ENCODE data around the gene C1QBP.

Gene C1QBP

DNA sequence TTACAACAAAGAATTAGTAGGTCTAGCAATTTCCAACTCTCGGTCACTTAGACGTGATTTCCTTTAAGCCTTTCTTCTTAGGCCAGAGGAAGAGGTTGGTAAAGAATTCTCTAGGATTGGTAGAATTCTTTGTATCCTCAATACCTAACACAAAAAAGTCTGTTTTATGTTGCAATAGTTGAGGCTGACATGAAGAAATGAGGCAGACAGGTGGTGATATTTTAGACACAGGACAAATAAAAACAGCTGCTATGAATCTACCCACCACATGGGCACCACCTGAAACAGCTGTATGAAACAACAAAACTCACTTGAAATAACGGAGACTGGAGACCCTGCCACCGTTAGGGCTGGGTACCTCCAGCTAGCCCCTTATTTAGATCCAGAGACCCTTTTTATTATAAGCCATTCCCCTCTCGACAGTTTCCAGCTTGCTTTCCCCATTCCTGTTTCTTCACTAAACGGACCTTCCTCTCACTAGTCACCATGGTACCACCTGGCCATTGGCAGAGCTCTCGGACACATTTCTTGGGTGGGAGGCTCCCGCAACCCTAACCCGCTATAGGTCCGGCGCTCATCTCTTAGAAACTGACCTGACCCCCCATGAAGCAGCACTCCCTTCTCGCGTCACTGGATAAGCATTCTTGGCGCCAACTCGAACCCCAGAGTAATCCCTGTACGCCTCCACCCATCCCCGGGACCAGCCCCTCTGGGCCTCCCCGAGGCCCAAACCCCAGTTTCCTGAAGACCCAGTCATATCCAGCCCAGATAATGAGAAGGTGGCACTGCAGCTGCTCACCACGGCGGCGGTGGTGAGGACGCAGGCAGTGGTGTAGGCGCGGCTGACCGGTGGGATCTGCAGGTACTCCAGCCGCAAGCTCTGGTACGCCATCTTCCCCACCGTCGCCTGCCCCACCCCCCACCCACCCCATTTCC, 46.6 kb upstream of the C1QBP start, which contains the start of gene DERL2:
DERL2 (minus strand) TSS at position 909 of the 936 bp plus-strand sequence; CDS start at position 892, 17 bp downstream.
- Histone ChIP-seq H3K79me2 (ENCODE audit: insufficient read depth, low read length) (peaks cover 60% of the 10 kb centered on the region), H3K27ac (ENCODE audit: low read depth, low read length) (peak within 1 kb of the TSS; percentile 92), H4K20me1 (ENCODE audit: low read depth, low read length) (peaks cover 8% of the 10 kb centered on the region), H3K9me3 (ENCODE audit: insufficient read depth, low read length) (no peaks in the 10 kb centered on the region), H3K36me3 (ENCODE audit: low read length) (peaks cover 37% of the 10 kb centered on the region; the same call in 1 of the 2 replicates), H3K27me3 (ENCODE audit: low read length) (no peaks in the 10 kb centered on the region), H3K9me2 (replicated peaks; ENCODE audit: insufficient read depth, low read length) (no peaks in the 10 kb centered on the region), H2AFZ (ENCODE audit: low read depth, low read length, severe bottlenecking) (peak within 1 kb of the TSS; percentile 75), H3K4me2 (ENCODE audit: low read depth, low read length, poor library complexity, severe bottlenecking) (peak within 1 kb of the TSS; percentile 85), H3K9ac (ENCODE audit: low read length) (peak within 1 kb of the TSS; percentile 86), H3F3A (ENCODE audit: insufficient read depth) (0 out of 2 replicates have a peak, but pooled peaks cover 7% of the 10 kb centered on the region), H3K4me3 (ENCODE audit: insufficient read depth, low read length, poor library complexity, severe bottlenecking) (peak within 1 kb of the TSS; percentile 97)
- TF ChIP-seq, protein P1, sequence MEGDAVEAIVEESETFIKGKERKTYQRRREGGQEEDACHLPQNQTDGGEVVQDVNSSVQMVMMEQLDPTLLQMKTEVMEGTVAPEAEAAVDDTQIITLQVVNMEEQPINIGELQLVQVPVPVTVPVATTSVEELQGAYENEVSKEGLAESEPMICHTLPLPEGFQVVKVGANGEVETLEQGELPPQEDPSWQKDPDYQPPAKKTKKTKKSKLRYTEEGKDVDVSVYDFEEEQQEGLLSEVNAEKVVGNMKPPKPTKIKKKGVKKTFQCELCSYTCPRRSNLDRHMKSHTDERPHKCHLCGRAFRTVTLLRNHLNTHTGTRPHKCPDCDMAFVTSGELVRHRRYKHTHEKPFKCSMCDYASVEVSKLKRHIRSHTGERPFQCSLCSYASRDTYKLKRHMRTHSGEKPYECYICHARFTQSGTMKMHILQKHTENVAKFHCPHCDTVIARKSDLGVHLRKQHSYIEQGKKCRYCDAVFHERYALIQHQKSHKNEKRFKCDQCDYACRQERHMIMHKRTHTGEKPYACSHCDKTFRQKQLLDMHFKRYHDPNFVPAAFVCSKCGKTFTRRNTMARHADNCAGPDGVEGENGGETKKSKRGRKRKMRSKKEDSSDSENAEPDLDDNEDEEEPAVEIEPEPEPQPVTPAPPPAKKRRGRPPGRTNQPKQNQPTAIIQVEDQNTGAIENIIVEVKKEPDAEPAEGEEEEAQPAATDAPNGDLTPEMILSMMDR (IDR thresholded peaks at IDR 0.05; ENCODE audit: insufficient read depth, low read length, poor library complexity, severe bottlenecking): no peak
- no peak for TF ChIP-seq EZH2phosphoT487 (conservative IDR thresholded peaks at IDR 0.05; ENCODE audit: low read length)

DNA sequence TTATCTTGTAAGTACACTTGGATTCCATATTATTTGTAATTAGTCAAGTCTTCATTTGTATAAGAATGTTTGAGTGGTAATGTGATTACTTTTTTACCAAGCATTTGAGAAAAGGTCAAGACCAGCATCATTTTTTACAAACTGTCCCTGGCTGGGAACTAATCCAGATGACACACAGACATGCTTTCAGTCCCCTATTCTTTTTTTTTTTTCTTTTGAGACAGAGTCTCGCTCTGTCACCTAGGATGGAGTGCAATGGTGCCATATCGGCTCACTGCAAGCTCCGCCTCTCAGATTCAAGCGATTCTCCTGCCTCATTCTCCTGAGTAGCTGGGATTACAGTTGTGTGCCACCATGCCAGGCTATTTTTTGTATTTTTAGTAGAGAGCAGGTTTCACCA, 42.5 kb upstream of the C1QBP start:
- Histone ChIP-seq H3K36me3 (ENCODE audit: low read length) (peaks cover 44% of the 10 kb centered on the region), H3K4me2 (ENCODE audit: low read depth, low read length, poor library complexity, severe bottlenecking) (no peak overlapping the region), H4K20me1 (ENCODE audit: low read depth, low read length) (no peaks in the 10 kb centered on the region), H3K9me2 (replicated peaks; ENCODE audit: insufficient read depth, low read length) (no peaks in the 10 kb centered on the region), H3K4me3 (ENCODE audit: insufficient read depth, low read length, poor library complexity, severe bottlenecking) (no peak overlapping the region), H3K9me3 (ENCODE audit: insufficient read depth, low read length) (no peaks in the 10 kb centered on the region), H2AFZ (ENCODE audit: low read depth, low read length, severe bottlenecking) (no peak overlapping the region), H3K79me2 (ENCODE audit: insufficient read depth, low read length) (peaks cover 36% of the 10 kb centered on the region), H3K27ac (ENCODE audit: low read depth, low read length) (no peak overlapping the region), H3K27me3 (ENCODE audit: low read length) (no peaks in the 10 kb centered on the region), H3K9ac (ENCODE audit: low read length) (no peak overlapping the region), H3F3A (ENCODE audit: insufficient read depth) (0 out of 2 replicates have a peak, but pooled peaks cover 6% of the 10 kb centered on the region)
- TF ChIP-seq, protein P1 (IDR thresholded peaks at IDR 0.05; ENCODE audit: insufficient read depth, low read length, poor library complexity, severe bottlenecking): no peak
- TF ChIP-seq EZH2phosphoT487 (conservative IDR thresholded peaks at IDR 0.05; ENCODE audit: low read length): no peak

DNA sequence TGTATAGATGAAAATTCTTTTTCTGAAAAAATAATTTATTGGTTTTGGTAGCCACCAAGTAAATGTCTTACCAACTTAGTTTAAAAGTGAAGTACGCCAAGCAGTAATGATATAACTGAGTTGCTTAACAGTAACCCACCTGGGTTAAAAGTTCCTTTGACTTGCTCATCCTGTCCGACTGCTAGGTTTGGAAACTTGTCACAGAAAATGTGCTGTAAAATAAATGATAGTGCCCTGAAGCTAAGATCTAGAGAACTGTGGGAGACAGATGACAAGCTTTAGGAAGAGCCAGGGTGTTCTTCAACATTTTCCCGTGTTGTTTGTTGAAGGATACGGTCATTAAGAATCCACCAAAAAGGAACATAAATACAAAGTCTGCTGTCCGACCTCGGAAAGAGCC, 42.0 kb upstream of the C1QBP start:
- Histone ChIP-seq H3K27ac (ENCODE audit: low read depth, low read length) (no peak overlapping the region), H4K20me1 (ENCODE audit: low read depth, low read length) (no peaks in the 10 kb centered on the region), H3K9me3 (ENCODE audit: insufficient read depth, low read length) (no peaks in the 10 kb centered on the region), H2AFZ (ENCODE audit: low read depth, low read length, severe bottlenecking) (no peak overlapping the region), H3K9me2 (replicated peaks; ENCODE audit: insufficient read depth, low read length) (no peaks in the 10 kb centered on the region), H3K27me3 (ENCODE audit: low read length) (no peaks in the 10 kb centered on the region), H3K79me2 (ENCODE audit: insufficient read depth, low read length) (peaks cover 36% of the 10 kb centered on the region), H3F3A (ENCODE audit: insufficient read depth) (0 out of 2 replicates have a peak, but pooled peaks cover 5% of the 10 kb centered on the region), H3K4me3 (ENCODE audit: insufficient read depth, low read length, poor library complexity, severe bottlenecking) (no peak overlapping the region), H3K4me2 (ENCODE audit: low read depth, low read length, poor library complexity, severe bottlenecking) (no peak overlapping the region), H3K36me3 (ENCODE audit: low read length) (peaks cover 45% of the 10 kb centered on the region), H3K9ac (ENCODE audit: low read length) (no peak overlapping the region)
- TF ChIP-seq EZH2phosphoT487 (conservative IDR thresholded peaks at IDR 0.05; ENCODE audit: low read length): no peak
- TF ChIP-seq, protein P1 (IDR thresholded peaks at IDR 0.05; ENCODE audit: insufficient read depth, low read length, poor library complexity, severe bottlenecking): no peak
